HG02678 (cell line): ENCODE results near the gene EMD.
"Not testable (repeated sequence)": the region's sequence is repeated elsewhere in the genome, so short reads cannot be mapped to it uniquely, and the experiment has no call there.

Source experiments
- ATAC-seq: cut with Tn5 transposase; IDR thresholded peaks from one replicate; pipeline ENCODE4 v1.9.1; 2021; ENCODE audit warnings: mild to moderate bottlenecking, moderate library complexity; ENCODE audit not compliant: unreplicated experiment

EMD gene

GRCh38 chrX:154378799-154379568 lies at the start of gene EMD:
Gene EMD (plus strand): TSS chrX:154379295. CDS start chrX:154379485, 190 bp downstream.
- ATAC-seq = peak; percentile 80

- no peak for ATAC-seq
Measured at GRCh38 chrX:154332561-154332960, 46.5 kb upstream of the EMD start.

GRCh38 chrX:154333116-154333515 lies 46.0 kb upstream of the EMD start:
- no peak for ATAC-seq

- ATAC-seq = peak; percentile 69
Measured at GRCh38 chrX:154333837-154334271, 45.2 kb upstream of the EMD start.

GRCh38 chrX:154334496-154334895 lies 44.6 kb upstream of the EMD start:
- ATAC-seq = no peak

GRCh38 chrX:154341399-154342298 lies 37.4 kb upstream of the EMD start:
- ATAC-seq = peak; percentile 75

GRCh38 chrX:154343063-154343462 lies 36.0 kb upstream of the EMD start:
- ATAC-seq = not testable (repeated sequence)

GRCh38 chrX:154343620-154344019 lies 35.5 kb upstream of the EMD start:
- ATAC-seq = not testable (repeated sequence)

- no peak for ATAC-seq
Measured at GRCh38 chrX:154348114-154348531, 31.0 kb upstream of the EMD start.

GRCh38 chrX:154348646-154349358 lies 30.3 kb upstream of the EMD start:
- no peak for ATAC-seq

- no peak for ATAC-seq
Measured at GRCh38 chrX:154349359-154349935, 29.6 kb upstream of the EMD start.

- no peak for ATAC-seq
Measured at GRCh38 chrX:154349979-154350378, 29.1 kb upstream of the EMD start.

- ATAC-seq = no peak
Measured at GRCh38 chrX:154350429-154351182, 28.5 kb upstream of the EMD start.

GRCh38 chrX:154351183-154352011 lies 27.7 kb upstream of the EMD start:
- ATAC-seq = no peak

- ATAC-seq = no peak
Measured at GRCh38 chrX:154352012-154352401, 27.1 kb upstream of the EMD start.

GRCh38 chrX:154352466-154352865 lies 26.6 kb upstream of the EMD start:
- ATAC-seq = no peak

- ATAC-seq = no peak
Measured at GRCh38 chrX:154353172-154353843, 25.8 kb upstream of the EMD start.

GRCh38 chrX:154354013-154354412 lies 25.1 kb upstream of the EMD start:
- ATAC-seq = no peak

- ATAC-seq = no peak
Measured at GRCh38 chrX:154354516-154354915, 24.6 kb upstream of the EMD start.
